Common myeloid progenitor, CD34-positive (primary cell): Measurements from ENCODE around the gene SLC38A10.

ENCODE experiments used
- CTCF ChIA-PET: fragments of 350-600 bp; sonication (Branson Sonifier 250); formaldehyde crosslinking; loops from one replicate; lab custom pipeline; 2021; ENCODE audit warnings: antibody characterized with exemption; lab: Charles Lee
- POLR2A ChIA-PET: fragments of 350-600 bp; sonication (Branson Sonifier 250); formaldehyde crosslinking; loops from one replicate; lab custom pipeline; 2021; ENCODE audit warnings: antibody characterized with exemption; lab: Charles Lee
- DNase-seq, 3 donors: peaks; one replicate each; pipeline versions ENCODE4 v3.0.0 to v3.0.0-alpha.2; 2013
- H3K27ac ChIP-seq, 2 experiments: 1 replicate in 1 of 2; 2 replicates in 1 of 2; pipeline ENCODE4 v1.7.0; 2013; ENCODE audit warnings: inconsistent platforms in 2 of 2, low read length in 2 of 2, mild to moderate bottlenecking in 2 of 2, low read depth in 1 of 2, moderate library complexity in 1 of 2; ENCODE audit not compliant: severe bottlenecking in 2 of 2, insufficient read depth in 1 of 2, poor library complexity in 1 of 2
- H3K27me3 ChIP-seq, 5 experiments: replicated peaks in 2 of 5; 1 replicate in 3 of 5; 2 replicates in 2 of 5; pipeline versions ENCODE4 v1.6.1 to v1.7.0; 2013; ENCODE audit warnings: low read length in 4 of 5, mild to moderate bottlenecking in 2 of 5, moderate library complexity in 2 of 5, inconsistent platforms in 1 of 5; ENCODE audit not compliant: insufficient read depth in 5 of 5, control insufficient read depth in 4 of 5
- H3K36me3 ChIP-seq, 4 experiments: 1 replicate in 2 of 4; 2 replicates in 2 of 4; pipeline versions ENCODE4 v1.6.1 to v1.7.0; 2013; ENCODE audit warnings: low read length in 3 of 4, control low read depth in 1 of 4, mild to moderate bottlenecking in 1 of 4; ENCODE audit not compliant: control insufficient read depth in 4 of 4, insufficient read depth in 4 of 4
- H3K4me1 ChIP-seq, 4 experiments: 1 replicate in 3 of 4; 2 replicates in 1 of 4; pipeline versions ENCODE4 v1.6.1 to v1.7.1; 2013; ENCODE audit warnings: low read length in 3 of 4, mild to moderate bottlenecking in 3 of 4, control low read depth in 1 of 4, inconsistent platforms in 1 of 4, moderate library complexity in 1 of 4; ENCODE audit not compliant: control insufficient read depth in 4 of 4, insufficient read depth in 4 of 4; ENCODE audit errors: control extremely low read depth in 1 of 4
- H3K4me3 ChIP-seq, 7 experiments: 1 replicate in 4 of 7; 2 replicates in 3 of 7; pipeline versions ENCODE4 v1.5.1 to v1.7.0; 2013; ENCODE audit warnings: mild to moderate bottlenecking in 7 of 7, low read length in 6 of 7, moderate library complexity in 6 of 7, inconsistent platforms in 2 of 7, low read depth in 2 of 7, control low read depth in 1 of 7; ENCODE audit not compliant: insufficient read depth in 4 of 7, control insufficient read depth in 1 of 7; ENCODE audit errors: extremely low read depth in 1 of 7
- H3K9me3 ChIP-seq, 5 experiments: 1 replicate in 4 of 5; 2 replicates in 1 of 5; pipeline versions ENCODE4 v1.6.1 to v1.7.1; 2013; ENCODE audit warnings: low read length in 4 of 5, mild to moderate bottlenecking in 2 of 5, inconsistent platforms in 1 of 5, low read depth in 1 of 5, moderate library complexity in 1 of 5; ENCODE audit not compliant: control insufficient read depth in 4 of 5, insufficient read depth in 2 of 5; ENCODE audit errors: control extremely low read depth in 1 of 5
- WGBS: methylation state at CpG from one replicate; pipeline ENCODE4 v1.1.5; 2013; ENCODE audit not compliant: insufficient coverage; 5-methylcytosine and 5-hydroxymethylcytosine counted together

SLC38A10 gene

DNA sequence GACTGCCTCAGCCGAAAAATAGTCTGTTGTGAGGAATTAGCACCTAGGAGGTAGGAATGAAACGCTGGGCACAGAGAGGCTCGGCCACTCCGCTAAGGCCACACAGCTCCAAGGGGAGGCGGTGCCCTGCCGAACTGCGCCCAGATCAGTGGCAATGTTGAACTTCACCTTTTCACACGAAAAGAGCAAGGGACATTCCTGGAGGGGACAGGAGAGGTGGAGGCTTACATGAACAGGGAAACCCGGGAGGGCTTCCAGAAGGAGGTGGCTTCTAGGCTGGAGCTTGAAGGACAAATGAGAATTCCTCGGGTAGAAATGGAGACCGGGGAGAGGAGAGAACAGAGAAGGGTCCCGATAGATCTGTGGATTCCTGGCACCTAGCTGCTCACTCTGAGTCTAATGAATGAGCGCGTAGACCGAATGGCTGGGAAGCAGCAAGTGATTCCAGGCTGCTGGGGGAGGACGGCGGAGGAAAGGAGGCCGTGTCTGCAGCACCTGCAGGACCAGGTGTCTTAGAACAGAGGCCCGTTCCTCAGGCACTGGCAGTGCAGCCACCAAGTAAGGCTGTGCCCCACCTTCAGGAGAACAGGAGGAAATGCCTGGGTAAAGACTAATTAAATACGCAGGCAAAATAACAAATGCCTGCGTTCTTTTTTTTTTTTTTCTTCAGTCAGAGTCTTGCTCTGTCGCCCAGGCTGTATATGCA is 722 bp upstream of the SLC38A10 start:
- ChIA-PET POLR2A (interaction anchor here (0.6 to 1.2 kb wide), 3 partner anchors 13 to 134 kb away, joined by 3 read pairs; no protein-coding TSS in a partner anchor), CTCF (interaction anchor here (0.9 to 2.5 kb wide), 10 partner anchors 10 to 312 kb away, joined by 3 to 11 read pairs (median 4); no protein-coding TSS in a partner anchor)
- 13% methylated on average over 20 of the region's 22 CpGs for WGBS
- DNase-seq: peak; percentile 75 to 84 (median 76)
- peaks cover 0 to under 1% (median 0%) of the 10 kb centered on the region in 4 experiments for H3K36me3 ChIP-seq
- peak overlapping the region; percentile 68 to 97 (median 92) for H3K4me3 ChIP-seq
- peaks cover 2 to 38% (median 20%) of the 10 kb centered on the region in 4 experiments for H3K4me1 ChIP-seq
- no peaks in the 10 kb centered on the region for H3K27me3 ChIP-seq
- no peaks in the 10 kb centered on the region for H3K9me3 ChIP-seq
- peak overlapping the region; percentile 75 to 93 for H3K27ac ChIP-seq

DNA sequence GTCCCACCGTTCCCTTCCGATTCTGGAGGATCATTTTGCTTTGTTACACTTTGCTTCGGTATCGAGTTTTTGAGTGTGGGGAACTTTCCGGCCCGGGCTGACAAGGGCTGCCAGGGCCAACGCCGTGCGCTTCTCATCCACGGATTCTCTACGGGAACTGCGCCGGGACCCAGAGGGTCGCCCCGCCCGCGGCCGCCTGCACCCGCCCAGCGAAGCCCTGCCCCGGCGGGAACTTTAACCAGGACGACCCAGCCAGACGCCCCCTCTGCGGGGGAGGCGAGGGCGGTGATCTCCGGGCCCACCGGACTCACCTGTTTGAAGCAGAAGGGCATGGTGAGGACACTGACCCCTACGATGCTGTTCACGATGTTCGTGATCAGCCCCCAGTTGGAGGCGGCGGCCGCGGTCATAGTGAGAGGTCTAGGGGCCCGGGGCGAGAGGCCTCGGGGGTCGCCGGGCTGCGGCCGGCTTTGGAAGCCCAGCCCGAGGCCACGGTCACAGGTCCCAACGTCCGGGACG is 536 bp downstream of the SLC38A10 start:
- WGBS: 1% methylated on average over 40 of the region's 48 CpGs
- Histone ChIP-seq H3K27ac (peak overlapping the region; percentile 75 to 93), H3K36me3 (peaks cover 0 to 10% (median 4%) of the 10 kb centered on the region in 4 experiments), H3K9me3 (no peaks in the 10 kb centered on the region), H3K27me3 (no peaks in the 10 kb centered on the region), H3K4me3 (peak overlapping the region; percentile 68 to 97 (median 92)), H3K4me1 (peaks cover 2 to 40% (median 20%) of the 10 kb centered on the region in 4 experiments)
- POLR2A ChIA-PET: interaction anchor here (0.6 to 1.2 kb wide), 2 partner anchors 135 to 191 kb away, joined by 3 to 4 read pairs; no protein-coding TSS in a partner anchor
- no peak for DNase-seq
- CTCF ChIA-PET: interaction anchor here (1.0 to 2.5 kb wide), 4 partner anchors 9 to 313 kb away, joined by 3 to 11 read pairs (median 4); no protein-coding TSS in a partner anchor

DNA sequence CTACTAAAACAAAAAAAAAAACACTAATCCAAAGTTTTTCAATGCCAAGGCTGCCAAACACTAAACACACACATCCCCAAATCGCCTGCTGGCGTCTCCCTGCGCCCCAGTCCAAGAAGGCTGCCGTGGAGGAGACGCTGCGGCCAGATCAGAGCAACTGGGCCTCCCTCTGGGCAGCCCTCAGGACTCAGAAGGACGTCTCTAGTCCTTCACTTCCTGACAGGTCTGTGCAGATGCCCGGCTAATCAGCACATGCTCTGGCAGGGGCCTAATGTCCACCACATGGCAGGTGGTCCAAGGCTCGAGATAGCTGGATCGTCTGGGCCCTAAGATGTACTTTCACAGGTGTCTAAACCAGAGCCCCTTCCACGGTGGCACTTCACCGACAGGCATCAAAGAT is 2.7 kb downstream of the SLC38A10 start:
- POLR2A ChIA-PET: interaction anchor here (0.5 to 1.3 kb wide), 3 partner anchors 54 to 189 kb away, joined by 3 read pairs; no protein-coding TSS in a partner anchor
- Histone ChIP-seq H3K4me3 (no peak overlapping the region), H3K27me3 (no peaks in the 10 kb centered on the region), H3K9me3 (no peaks in the 10 kb centered on the region), H3K27ac (no peak overlapping the region), H3K4me1 (peaks cover 2 to 56% (median 25%) of the 10 kb centered on the region in 4 experiments), H3K36me3 (peaks cover 0 to 24% (median 15%) of the 10 kb centered on the region in 4 experiments)
- 94% methylated on average over 9 of the region's 12 CpGs for WGBS
- DNase-seq: no peak
- CTCF ChIA-PET: interaction anchor here (0.6 to 3.9 kb wide), 26 partner anchors 9 to 308 kb away, joined by 3 to 19 read pairs (median 3); partner anchors contain the start of gene BAHCC1

DNA sequence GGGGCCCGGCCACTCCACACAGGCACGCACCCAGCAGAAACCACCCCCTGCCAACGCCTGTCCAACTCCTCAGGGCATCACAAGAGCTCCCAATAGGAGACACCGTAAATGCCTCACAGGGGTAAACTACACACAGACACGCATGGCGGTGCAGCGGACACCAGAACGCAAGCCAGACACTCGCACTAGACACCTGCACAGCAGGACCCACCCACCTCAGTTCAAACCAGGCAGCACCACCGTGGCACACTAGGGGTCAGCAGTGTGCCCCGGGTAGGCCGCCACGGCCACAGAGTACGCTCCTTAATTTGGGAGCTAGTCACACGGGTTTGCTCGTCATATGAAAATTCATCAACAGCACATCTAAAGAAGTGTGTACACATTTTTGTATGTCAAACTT is 3.4 kb downstream of the SLC38A10 start:
- peak; percentile 66 to 78 (median 75) for DNase-seq
- POLR2A ChIA-PET: interaction anchor here (0.5 to 1.3 kb wide), 3 partner anchors 54 to 190 kb away, joined by 3 read pairs; no protein-coding TSS in a partner anchor
- CTCF ChIA-PET: interaction anchor here (0.6 to 3.9 kb wide), 27 partner anchors 9 to 308 kb away, joined by 3 to 19 read pairs (median 3); partner anchors contain the start of gene BAHCC1
- Histone ChIP-seq H3K27ac (no peak overlapping the region), H3K4me3 (no peak overlapping the region), H3K4me1 (peaks cover 2 to 64% (median 29%) of the 10 kb centered on the region in 4 experiments), H3K27me3 (no peaks in the 10 kb centered on the region), H3K9me3 (no peaks in the 10 kb centered on the region), H3K36me3 (peaks cover 0 to 30% (median 20%) of the 10 kb centered on the region in 4 experiments)
- 45% methylated on average over 12 of the region's 16 CpGs for WGBS

DNA sequence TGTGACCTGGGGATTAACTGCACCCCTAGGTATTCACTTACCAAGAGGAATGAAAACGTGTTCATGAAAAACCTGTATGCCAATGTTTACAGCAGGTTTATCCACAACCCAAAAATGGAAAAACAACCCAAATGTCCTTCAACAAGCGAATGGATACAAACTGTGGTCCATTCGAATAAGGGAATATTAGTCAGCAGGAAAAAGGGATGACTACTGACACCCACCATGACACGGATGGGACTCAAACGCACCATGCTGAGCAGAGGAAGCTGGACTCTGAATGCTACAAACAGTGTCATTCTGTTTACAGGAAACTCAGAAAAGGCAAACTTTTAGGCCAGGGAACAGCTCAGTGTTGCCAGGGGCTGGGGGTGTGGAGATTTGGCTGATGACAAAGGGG is 4.9 kb downstream of the SLC38A10 start:
- Histone ChIP-seq H3K27me3 (no peaks in the 10 kb centered on the region), H3K4me1 (peaks cover 0 to 69% (median 34%) of the 10 kb centered on the region in 4 experiments), H3K4me3 (no peak overlapping the region), H3K36me3 (peaks cover 0 to 36% (median 23%) of the 10 kb centered on the region in 4 experiments), H3K27ac (no peak overlapping the region), H3K9me3 (no peaks in the 10 kb centered on the region)
- DNase-seq: no peak
- 98% methylated on average over 5 of the region's 5 CpGs for WGBS
- CTCF ChIA-PET: interaction anchor here (1.0 to 3.9 kb wide), 5 partner anchors 26 to 277 kb away, joined by 3 to 19 read pairs (median 3); no protein-coding TSS in a partner anchor
- POLR2A ChIA-PET: no interaction called here

DNA sequence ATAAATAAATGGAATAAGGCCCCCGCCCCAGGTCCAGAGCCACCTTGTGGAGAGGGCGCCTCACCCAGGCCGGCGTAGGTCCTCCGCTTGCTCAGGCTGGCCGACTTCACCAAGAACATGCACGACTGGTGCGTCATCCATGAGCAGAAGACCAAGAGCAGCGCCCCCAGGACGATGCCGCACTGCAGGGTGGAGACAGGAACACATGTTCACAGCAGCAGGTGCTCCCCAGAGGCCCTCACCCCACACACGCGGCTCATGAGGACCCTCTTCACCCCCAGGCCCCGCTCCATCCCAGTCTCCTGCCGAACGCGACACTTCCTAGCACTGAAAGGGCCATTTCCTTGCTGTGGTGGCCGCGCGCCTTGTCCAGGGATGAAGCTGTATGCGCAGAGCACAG is 5.5 kb downstream of the SLC38A10 start:
- WGBS: 97% methylated on average over 18 of the region's 21 CpGs
- peaks cover 0 to 36% (median 23%) of the 10 kb centered on the region in 4 experiments for H3K36me3 ChIP-seq
- no peak for DNase-seq

More for the DNA sequence above, 5.5 kb downstream of the SLC38A10 start:
- H3K9me3 ChIP-seq: no peaks in the 10 kb centered on the region
- H3K4me3 ChIP-seq: no peak overlapping the region
- no peaks in the 10 kb centered on the region for H3K27me3 ChIP-seq
- H3K27ac ChIP-seq: no peak overlapping the region
- ChIA-PET POLR2A (no interaction called here), CTCF (interaction anchor here (1.4 to 3.9 kb wide), 2 partner anchors 195 to 277 kb away, joined by 3 to 19 read pairs; no protein-coding TSS in a partner anchor)
- H3K4me1 ChIP-seq: peaks cover 0 to 75% (median 39%) of the 10 kb centered on the region in 4 experiments
